ENCODE results near the gene TNFRSF4.

TNFRSF4 gene

DNA sequence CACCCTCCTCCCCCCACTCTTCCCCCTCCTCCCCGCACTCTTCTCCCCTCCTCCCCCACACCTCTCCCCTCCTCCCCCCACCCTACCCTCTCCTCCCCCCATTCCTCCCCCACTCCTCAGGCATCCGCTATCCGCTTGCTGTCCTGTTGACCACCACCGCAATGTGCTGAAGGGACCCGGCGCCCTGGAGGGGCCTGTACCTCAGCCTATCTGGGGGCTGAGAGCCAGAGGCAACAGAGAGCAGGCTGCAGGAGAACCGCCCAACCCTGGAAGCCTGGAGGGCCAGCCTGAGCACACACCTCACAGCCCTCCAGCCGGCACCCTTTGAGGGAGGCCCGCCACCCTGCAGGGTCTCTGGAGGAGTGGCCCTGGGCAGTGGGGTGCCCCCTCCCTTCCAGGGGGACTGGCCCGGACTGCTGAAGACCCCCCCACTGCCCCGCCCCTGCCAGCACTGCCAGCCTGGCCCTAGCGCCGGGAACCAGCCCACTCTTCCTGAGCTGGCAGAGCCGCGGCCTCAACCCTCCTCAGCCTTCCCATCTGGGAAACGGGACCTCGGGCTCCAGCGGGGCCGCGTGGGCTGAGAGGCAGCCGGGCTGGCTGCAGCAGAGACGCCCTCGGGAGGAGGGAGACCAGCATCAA is 31.3 kb upstream of the TNFRSF4 start:
- DNase-seq (ENCODE audit: low read depth in 2 of 2): no peak

- DNase-seq (ENCODE audit: low read depth in 2 of 2): no peak
Measured at GRCh38 chr1:1244192-1244811, 30.3 kb upstream of the TNFRSF4 start.

DNA sequence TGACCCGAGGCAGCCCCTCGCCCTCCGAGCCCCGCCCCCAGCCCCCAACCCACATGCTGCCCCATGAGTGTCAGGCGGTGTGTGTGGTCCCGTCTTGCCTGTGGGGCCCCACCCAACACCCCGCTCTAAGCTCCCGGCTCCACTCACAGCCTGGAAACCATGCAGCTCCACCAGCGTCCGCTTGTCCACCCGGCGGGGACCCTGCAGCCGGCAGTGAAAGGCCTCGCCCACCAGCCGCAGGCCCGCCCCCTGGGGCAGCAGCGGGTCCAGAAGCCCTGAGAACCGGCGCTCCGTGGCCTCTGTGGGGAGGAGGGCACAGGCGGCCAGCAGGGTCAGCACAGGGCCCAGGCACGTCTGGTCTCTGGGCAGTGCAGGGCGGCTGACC is 29.8 kb upstream of the TNFRSF4 start:
- DNase-seq (ENCODE audit: low read depth in 2 of 2): no peak

DNA sequence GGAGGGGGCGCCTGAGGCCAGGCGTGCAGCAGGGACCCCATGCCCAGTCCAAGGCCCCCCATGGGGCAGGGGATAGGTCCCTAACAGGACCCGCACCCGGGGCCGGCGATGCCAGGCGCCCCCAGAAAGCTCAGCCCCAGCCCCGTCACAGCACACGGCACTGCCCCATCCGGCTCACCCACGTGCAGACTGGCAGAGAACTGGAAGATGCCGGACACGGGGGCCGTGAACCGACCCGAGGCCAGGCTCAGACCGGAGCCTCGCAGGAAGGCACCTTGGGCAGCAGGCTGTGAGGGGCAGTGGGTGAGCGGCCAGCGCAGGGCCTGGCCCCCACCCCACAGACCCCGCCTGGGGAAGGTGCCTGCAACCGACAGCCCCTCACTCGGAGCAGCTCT is 29.3 kb upstream of the TNFRSF4 start:
- no peak for DNase-seq (ENCODE audit: low read depth in 2 of 2)

GRCh38 chr1:1242461-1243265 is 28.7 kb upstream of the TNFRSF4 start:
- DNase-seq (ENCODE audit: low read depth in 2 of 2): no peak

DNA sequence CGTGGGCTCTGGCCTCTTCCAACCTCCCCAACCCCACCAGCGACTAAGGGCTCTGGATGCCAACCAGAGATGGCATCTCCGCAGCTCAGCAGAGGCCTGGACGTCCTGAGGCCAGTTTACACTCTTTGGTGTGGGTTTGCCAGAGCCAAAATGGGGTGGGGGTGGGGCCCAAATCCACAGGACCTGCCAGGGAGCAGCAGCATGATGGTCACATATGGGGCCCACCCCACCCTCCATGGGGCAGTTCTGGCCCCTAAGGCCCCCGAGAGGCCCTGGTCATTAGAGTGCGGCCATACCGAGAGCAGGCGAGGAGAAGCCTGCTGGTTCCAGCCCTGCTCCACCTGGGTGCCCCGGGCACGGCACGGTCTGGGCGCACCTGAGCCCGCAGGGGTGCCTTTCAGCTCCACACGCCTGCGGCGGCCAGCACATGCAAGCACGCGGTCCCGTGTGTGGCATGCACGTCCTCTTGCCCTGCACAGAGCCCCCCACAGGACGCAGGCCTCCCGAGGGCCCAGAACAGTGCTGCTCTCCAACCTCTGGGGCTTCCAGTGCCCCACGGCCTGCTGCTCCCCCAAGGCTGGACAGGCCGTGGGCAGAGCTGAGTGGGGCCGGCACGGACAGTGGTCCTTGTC is 27.8 kb upstream of the TNFRSF4 start:
- DNase-seq (ENCODE audit: low read depth in 2 of 2): no peak

DNA sequence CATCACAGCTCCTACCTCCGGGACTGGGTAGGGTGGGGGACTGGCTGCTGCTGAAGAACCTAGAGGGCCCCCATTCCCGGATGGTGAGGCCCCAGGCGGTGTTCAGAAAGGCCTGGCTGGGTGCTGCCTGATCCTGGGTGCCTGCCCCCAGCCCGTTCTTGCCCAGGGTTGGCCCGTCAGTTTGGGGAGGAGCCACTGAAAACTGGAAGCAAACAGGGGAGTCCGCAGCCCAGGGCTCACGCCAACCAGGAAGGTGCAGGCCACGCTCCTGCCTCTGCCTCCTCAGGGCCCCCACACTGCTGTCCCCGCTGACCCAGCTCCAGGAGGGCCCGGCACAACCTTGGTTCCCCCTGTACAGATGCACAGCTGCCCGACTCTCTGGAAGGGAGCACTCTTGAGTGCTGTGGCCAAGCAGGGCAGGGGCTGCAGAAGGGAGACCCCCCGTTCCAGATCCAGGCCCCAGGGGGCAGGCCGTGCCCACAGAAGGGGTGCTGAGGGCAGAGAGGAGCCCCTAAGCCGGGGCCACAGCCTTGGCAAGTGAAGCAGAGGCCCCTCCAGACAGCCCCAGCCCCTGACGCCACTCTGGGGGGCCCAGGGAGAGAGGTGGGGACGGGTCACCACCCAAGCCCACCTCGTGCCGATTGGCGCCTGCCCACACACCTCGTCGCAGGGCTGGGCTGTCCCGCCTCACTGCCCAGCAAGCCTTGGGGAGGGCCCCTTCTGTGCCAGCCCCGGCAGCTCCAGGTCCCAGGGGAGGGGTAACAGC is 27.1 kb upstream of the TNFRSF4 start:
- no peak for DNase-seq (ENCODE audit: low read depth in 2 of 2)

DNA sequence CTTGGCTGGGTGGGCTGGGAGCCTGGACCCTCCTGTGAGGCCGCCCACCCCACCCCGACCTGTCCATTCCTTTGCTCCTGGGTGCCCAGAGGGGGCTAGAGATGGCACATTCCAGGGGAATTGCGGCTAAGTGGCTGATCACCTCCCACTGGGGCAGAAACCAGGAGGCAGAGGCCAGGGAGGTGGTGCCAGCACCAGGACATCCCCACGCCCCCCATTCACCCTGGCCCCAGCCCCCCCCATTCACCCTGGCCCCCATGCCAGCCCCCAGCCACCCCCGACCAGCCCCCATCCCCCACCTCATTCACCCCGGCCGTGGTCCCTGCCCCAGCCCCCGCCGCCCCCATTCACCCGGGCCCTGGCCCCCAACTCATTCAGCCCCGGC is 26.4 kb upstream of the TNFRSF4 start:
- no peak for DNase-seq (ENCODE audit: low read depth in 2 of 2)

DNA sequence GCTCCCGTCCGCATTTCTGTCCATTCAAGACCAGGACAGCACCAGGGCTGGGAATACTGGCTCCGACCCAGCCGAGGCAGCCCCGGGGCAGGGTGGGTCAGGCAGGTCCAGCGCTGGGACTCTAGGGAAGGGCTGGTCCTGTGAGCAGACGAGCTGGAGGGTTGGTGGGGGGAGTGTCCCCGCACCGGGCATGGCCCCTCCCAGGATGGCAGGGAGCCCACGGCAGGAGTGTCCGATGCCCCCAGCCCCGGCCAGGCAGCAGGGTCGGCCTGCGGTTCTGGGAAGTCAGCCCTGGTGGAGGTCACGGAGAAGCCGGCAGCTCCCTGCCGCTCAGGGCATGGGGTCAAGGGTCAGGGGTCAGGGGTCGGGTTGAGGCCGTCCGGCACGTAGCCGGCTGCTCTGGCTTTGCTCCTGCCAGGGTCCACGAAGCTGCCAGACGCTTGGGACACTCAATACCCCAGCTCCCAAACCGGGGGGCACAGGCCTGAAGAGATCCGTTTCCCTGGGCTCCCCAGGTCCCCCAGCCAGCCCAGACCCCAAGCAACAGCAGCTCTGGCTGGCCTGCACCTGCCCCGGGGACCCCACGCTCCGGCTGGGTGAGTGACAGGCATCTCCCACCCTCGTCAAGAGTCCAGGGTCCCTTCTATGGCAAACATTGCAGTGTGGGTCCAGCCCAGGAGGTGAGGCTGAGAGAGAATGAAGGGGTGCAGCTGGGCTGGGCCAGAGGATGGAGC is 25.8 kb upstream of the TNFRSF4 start:
- DNase-seq (ENCODE audit: low read depth in 2 of 2): no peak

DNA sequence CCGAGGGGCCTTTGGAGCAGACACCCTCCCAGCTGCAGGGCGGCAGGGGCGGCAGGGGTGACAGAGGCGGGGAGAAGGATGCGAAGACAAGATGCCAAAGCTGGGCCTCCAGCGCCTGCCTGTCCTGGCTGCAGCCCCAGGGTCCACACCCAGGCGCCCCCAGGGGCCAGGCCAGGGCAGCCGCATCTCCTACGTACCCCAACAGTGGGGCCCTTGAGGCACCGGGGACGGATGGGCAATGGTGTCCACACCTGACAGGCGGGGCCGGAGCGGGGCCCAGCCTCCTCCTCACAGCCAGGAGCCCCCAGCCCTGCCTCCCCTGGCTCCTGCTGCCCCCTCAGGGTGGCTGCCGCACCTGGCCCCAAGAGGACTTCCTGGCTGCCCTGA is 25.3 kb upstream of the TNFRSF4 start:
- no peak for DNase-seq (ENCODE audit: low read depth in 2 of 2)

- no peak for DNase-seq (ENCODE audit: low read depth in 2 of 2)
Measured at GRCh38 chr1:1238702-1239178, 24.8 kb upstream of the TNFRSF4 start.

- DNase-seq (ENCODE audit: low read depth in 2 of 2): no peak
Measured at GRCh38 chr1:1237874-1238701, 24.1 kb upstream of the TNFRSF4 start.

DNA sequence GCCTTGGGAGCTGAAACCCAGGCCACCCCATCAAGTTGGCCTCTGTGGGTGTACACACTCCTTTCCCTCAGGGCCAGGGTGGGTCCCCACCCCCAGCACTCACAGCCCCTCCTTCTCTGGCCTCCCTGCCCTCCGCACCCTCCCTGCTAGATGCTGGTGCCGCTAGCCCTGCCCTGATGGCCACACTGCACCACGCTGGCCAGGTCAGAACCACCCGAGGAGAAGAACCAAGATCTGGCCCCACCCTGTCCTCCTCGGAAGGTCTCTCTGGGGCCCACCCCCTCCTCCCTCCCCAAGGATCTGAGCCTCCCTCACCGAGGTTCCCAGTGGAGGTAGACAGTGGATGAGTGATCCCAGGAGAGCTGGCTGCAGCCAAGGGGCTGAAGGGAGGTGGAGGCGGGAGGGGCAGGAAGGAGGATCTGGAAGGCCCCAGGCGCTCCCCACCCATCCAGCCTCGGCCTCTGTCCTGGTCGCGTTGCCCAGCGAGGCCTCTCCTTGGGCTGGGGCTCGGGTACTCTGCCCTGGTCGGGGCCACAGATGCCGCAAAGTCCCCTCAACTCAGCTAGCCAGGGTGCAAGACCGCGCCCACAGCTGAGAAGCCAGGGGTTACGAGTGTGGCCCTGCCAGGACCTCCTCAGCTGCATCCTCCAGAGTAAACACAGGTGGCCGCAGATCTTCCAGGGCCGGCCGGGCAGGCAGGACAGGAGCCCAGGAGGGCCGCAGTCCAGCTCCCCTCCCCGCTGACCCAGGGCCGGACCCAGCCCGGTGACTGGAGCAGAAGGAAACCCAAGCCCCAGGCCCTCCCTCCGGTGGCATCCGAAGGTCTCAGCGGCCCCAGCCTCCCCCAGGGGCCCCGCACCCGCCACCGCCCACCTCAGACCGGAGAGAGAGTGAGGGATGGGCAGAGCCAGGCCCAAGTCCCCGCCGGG is 23.3 kb upstream of the TNFRSF4 start:
- DNase-seq (ENCODE audit: low read depth in 2 of 2): no peak

DNA sequence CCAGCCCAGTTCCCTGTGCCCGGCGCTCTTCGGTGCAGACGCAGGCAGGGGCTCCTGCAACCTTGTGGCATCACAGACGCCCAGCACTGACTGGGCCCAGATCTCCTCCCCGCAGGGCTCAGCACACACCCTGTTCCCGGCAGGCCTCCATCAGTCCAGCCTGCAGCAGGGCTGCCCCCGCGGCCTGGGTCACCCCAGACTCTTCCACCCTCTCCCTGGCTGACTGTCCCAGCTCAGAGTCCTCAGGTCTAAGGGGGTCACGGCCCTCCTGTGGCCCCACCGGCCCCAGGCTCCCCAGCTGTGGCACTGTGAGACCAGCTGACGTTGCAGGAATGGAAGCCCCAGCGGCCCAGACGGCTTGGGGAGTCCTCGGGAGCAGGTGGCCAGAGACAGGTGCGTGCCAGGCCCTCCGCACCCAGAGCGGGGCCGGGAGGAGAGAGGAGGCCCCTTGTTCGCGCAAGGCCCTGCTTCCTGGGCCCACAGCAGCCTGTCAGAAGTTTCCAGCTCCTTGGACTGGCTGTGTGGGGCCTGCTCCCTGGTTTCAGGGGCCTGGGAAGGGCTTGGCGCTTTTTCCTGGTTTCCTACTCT is 22.3 kb upstream of the TNFRSF4 start:
- no peak for DNase-seq (ENCODE audit: low read depth in 2 of 2)

- DNase-seq (ENCODE audit: low read depth in 2 of 2): no peak
Measured at GRCh38 chr1:1235016-1235744, 21.2 kb upstream of the TNFRSF4 start.

GRCh38 chr1:1234180-1234808 is 20.3 kb upstream of the TNFRSF4 start:
- DNase-seq (ENCODE audit: low read depth in 2 of 2): no peak

- DNase-seq (ENCODE audit: low read depth in 2 of 2): no peak
Measured at GRCh38 chr1:1233567-1233892, 19.6 kb upstream of the TNFRSF4 start.
